Ectodermal cell (in vitro differentiated cells): ENCODE data around the gene PHF19.

Source experiments
- H3K27ac ChIP-seq: 2 replicates; pipeline ENCODE4 v1.7.0; 2013; ENCODE audit warnings: mild to moderate bottlenecking, low read depth, low read length; ENCODE audit not compliant: insufficient read depth, poor library complexity, severe bottlenecking
- H3K27me3 ChIP-seq: 2 replicates; pipeline ENCODE4 v1.7.0; 2013; ENCODE audit warnings: mild to moderate bottlenecking, low read length; ENCODE audit not compliant: insufficient read depth, control insufficient read depth, poor library complexity, severe bottlenecking
- H3K36me3 ChIP-seq: one replicate; pipeline ENCODE4 v1.7.0; 2013; ENCODE audit warnings: low read length; ENCODE audit not compliant: control insufficient read depth, insufficient read depth
- H3K4me1 ChIP-seq: one replicate; pipeline ENCODE4 v1.7.0; 2013; ENCODE audit warnings: low read length; ENCODE audit not compliant: control insufficient read depth, insufficient read depth
- H3K4me3 ChIP-seq: 2 replicates; pipeline ENCODE4 v1.7.0; 2013; ENCODE audit warnings: low read depth, low read length, control low read depth; ENCODE audit not compliant: insufficient read depth
- H3K9me3 ChIP-seq: 2 replicates; pipeline ENCODE4 v1.7.0; 2013; ENCODE audit warnings: mild to moderate bottlenecking, low read length, moderate library complexity; ENCODE audit not compliant: control insufficient read depth
- WGBS, 2 experiments: methylation state at CpG; one replicate each; pipeline ENCODE4 v1.1.7; 2013; ENCODE audit warnings: missing lambda C conversion rate in 2 of 2; 5-methylcytosine and 5-hydroxymethylcytosine counted together

PHF19 gene

GRCh38 chr9:120839146-120839545 lies 37.8 kb downstream of the PHF19 start:
- Histone ChIP-seq H3K36me3 (no peaks in the 10 kb centered on the region), H3K27me3 (no peaks in the 10 kb centered on the region), H3K9me3 (no peaks in the 10 kb centered on the region), H3K27ac (no peak overlapping the region), H3K4me3 (no peak overlapping the region), H3K4me1 (peaks cover 5% of the 10 kb centered on the region)
- WGBS, 2 experiments = 85 to 91% methylated on average over 2 of the region's 2 CpGs

- H3K27ac ChIP-seq = no peak overlapping the region
- H3K9me3 ChIP-seq = no peaks in the 10 kb centered on the region
- H3K4me1 ChIP-seq = peaks cover 5% of the 10 kb centered on the region
- H3K4me3 ChIP-seq = no peak overlapping the region
- H3K27me3 ChIP-seq = no peaks in the 10 kb centered on the region
- 71 to 100% methylated on average over 1 to 3 of the region's 3 CpGs for WGBS, 2 experiments
- peaks cover 1% of the 10 kb centered on the region for H3K36me3 ChIP-seq
These were observed 39.1 kb downstream of the PHF19 start for GRCh38 chr9:120837921-120838320.

GRCh38 chr9:120833325-120833724 lies 43.7 kb downstream of the PHF19 start:
- H3K4me3 ChIP-seq = no peak overlapping the region
- H3K27ac ChIP-seq = no peak overlapping the region
- peaks cover 29% of the 10 kb centered on the region for H3K36me3 ChIP-seq
- no peaks in the 10 kb centered on the region for H3K9me3 ChIP-seq
- WGBS, 2 experiments = 94 to 98% methylated on average over 6 to 7 of the region's 7 CpGs
- no peaks in the 10 kb centered on the region for H3K4me1 ChIP-seq
- no peaks in the 10 kb centered on the region for H3K27me3 ChIP-seq

- Histone ChIP-seq H3K27ac (no peak overlapping the region), H3K36me3 (peaks cover 29% of the 10 kb centered on the region), H3K4me1 (no peaks in the 10 kb centered on the region), H3K27me3 (no peaks in the 10 kb centered on the region), H3K9me3 (no peaks in the 10 kb centered on the region), H3K4me3 (no peak overlapping the region)
These were observed 44.2 kb downstream of the PHF19 start for GRCh38 chr9:120832807-120833206.

- H3K4me1 ChIP-seq = no peaks in the 10 kb centered on the region
- H3K36me3 ChIP-seq = peaks cover 35% of the 10 kb centered on the region
- no peaks in the 10 kb centered on the region for H3K9me3 ChIP-seq
- H3K4me3 ChIP-seq = no peak overlapping the region
- H3K27ac ChIP-seq = no peak overlapping the region
- H3K27me3 ChIP-seq = no peaks in the 10 kb centered on the region
- 89 to 98% methylated on average over 3 of the region's 3 CpGs for WGBS, 2 experiments
These were observed 46.1 kb downstream of the PHF19 start for GRCh38 chr9:120830865-120831264.

- Histone ChIP-seq H3K4me1 (no peaks in the 10 kb centered on the region), H3K36me3 (peaks cover 35% of the 10 kb centered on the region), H3K4me3 (no peak overlapping the region), H3K9me3 (no peaks in the 10 kb centered on the region), H3K27me3 (no peaks in the 10 kb centered on the region), H3K27ac (no peak overlapping the region)
- 90 to 99% methylated on average over 3 of the region's 3 CpGs for WGBS, 2 experiments
These were observed 46.8 kb downstream of the PHF19 start for GRCh38 chr9:120830151-120830550.

GRCh38 chr9:120829650-120830049 lies 47.3 kb downstream of the PHF19 start:
- peaks cover 40% of the 10 kb centered on the region for H3K36me3 ChIP-seq
- WGBS, 2 experiments = 90 to 94% methylated on average over 1 of the region's 1 CpG

GRCh38 chr9:120820095-120820494 lies 56.9 kb downstream of the PHF19 start:
- Histone ChIP-seq H3K4me3 (no peak overlapping the region), H3K4me1 (no peaks in the 10 kb centered on the region), H3K27ac (no peak overlapping the region), H3K27me3 (no peaks in the 10 kb centered on the region), H3K36me3 (peaks cover 29% of the 10 kb centered on the region), H3K9me3 (no peaks in the 10 kb centered on the region)
- 91 to 96% methylated on average over 3 of the region's 4 CpGs for WGBS, 2 experiments

More at GRCh38 chr9:120829650-120830049, 47.3 kb downstream of the PHF19 start:
- Histone ChIP-seq H3K9me3 (no peaks in the 10 kb centered on the region), H3K4me3 (no peak overlapping the region), H3K27me3 (no peaks in the 10 kb centered on the region), H3K4me1 (no peaks in the 10 kb centered on the region), H3K27ac (no peak overlapping the region)

- no peak overlapping the region for H3K4me3 ChIP-seq
These were observed 58.4 kb downstream of the PHF19 start for GRCh38 chr9:120818595-120818994.

GRCh38 chr9:120815075-120815474 lies 61.9 kb downstream of the PHF19 start:
- Histone ChIP-seq H3K27ac (no peak overlapping the region), H3K27me3 (no peaks in the 10 kb centered on the region), H3K36me3 (peaks cover 1% of the 10 kb centered on the region), H3K4me1 (no peaks in the 10 kb centered on the region), H3K4me3 (no peak overlapping the region), H3K9me3 (no peaks in the 10 kb centered on the region)
- WGBS, 2 experiments = 95 to 100% methylated on average over 4 of the region's 4 CpGs

More at GRCh38 chr9:120818595-120818994, 58.4 kb downstream of the PHF19 start:
- no peaks in the 10 kb centered on the region for H3K9me3 ChIP-seq
- no peaks in the 10 kb centered on the region for H3K27me3 ChIP-seq
- 86 to 100% methylated on average over 1 of the region's 1 CpG for WGBS, 2 experiments
- H3K36me3 ChIP-seq = peaks cover 21% of the 10 kb centered on the region
- no peaks in the 10 kb centered on the region for H3K4me1 ChIP-seq
- H3K27ac ChIP-seq = no peak overlapping the region

- Histone ChIP-seq H3K4me3 (no peak overlapping the region), H3K36me3 (no peaks in the 10 kb centered on the region), H3K27ac (no peak overlapping the region), H3K4me1 (no peaks in the 10 kb centered on the region), H3K27me3 (no peaks in the 10 kb centered on the region), H3K9me3 (no peaks in the 10 kb centered on the region)
These were observed 68.1 kb downstream of the PHF19 start for GRCh38 chr9:120808931-120809330.
